HepG2 (cell line): Measurements from ENCODE around the gene CIAO2B. TPM values are rescaled to one million over a fixed set of nuclear protein-coding genes. Genes with fewer than 3 reads are reported as not detected.
"Not testable (repeated sequence)": the region's sequence is repeated elsewhere in the genome, so short reads cannot be mapped to it uniquely, and the experiment has no call there.

Source experiments
- ATAC-seq: fragments of 200-7000 bp; cut with Tn5 transposase; 3 replicates; pipeline ENCODE4 v1.9.1; 2020; ENCODE audit warnings: mild to moderate bottlenecking, moderate library complexity
- BruUV-seq: library from RNA; stranded (reverse); fragments of 400-500 nt; replicated peaks from 2 replicates; lab custom pipeline; 2021; lab: Mats Ljungman, UMichigan
- CTCF ChIA-PET: fragments of 300-600 bp; formaldehyde crosslinking; extraction: SDS; loops from one replicate; lab custom pipeline; 2021; ENCODE audit warnings: low total read pairs, inconsistent platforms, low intra/inter-chr PET ratio; lab: Yijun Ruan, JAX
- POLR2A ChIA-PET: fragments of 350-600 bp; sonication (Branson Sonifier 250); formaldehyde crosslinking; loops from one replicate; lab custom pipeline; 2020; ENCODE audit warnings: antibody characterized with exemption, inconsistent platforms; lab: Yijun Ruan, JAX
- DNase-seq: peaks from one replicate; pipeline ENCODE4 v3.0.0-alpha.2; 2015; ENCODE audit warnings: low spot score
- FAIRE-seq: peaks from 3 replicates; lab custom pipeline; 2011; peaks lifted over from hg19 to GRCh38; lab: Jason Lieb, UNC
- H2AFZ ChIP-seq: one replicate; pipeline ENCODE4 v1.6.1; 2011; ENCODE audit warnings: low read length, inconsistent platforms
- H3K27ac ChIP-seq: fragments of 300-600 bp; 3 replicates; pipeline ENCODE4 v1.8.0; 2011; ENCODE audit warnings: mixed run types, mild to moderate bottlenecking, mixed read lengths, low read length, inconsistent platforms; ENCODE audit not compliant: insufficient read depth; ENCODE audit errors: extremely low read length
- H3K27me3 ChIP-seq, 2 experiments: fragments of 200-600 bp in 1 of 2; 2 replicates in 1 of 2; 3 replicates in 1 of 2; pipeline versions ENCODE4 v1.6.0 to v1.8.0; 2011; ENCODE audit warnings: low read length in 2 of 2, mild to moderate bottlenecking in 2 of 2, moderate library complexity in 2 of 2, inconsistent platforms in 1 of 2; ENCODE audit not compliant: insufficient read depth in 2 of 2, control insufficient read depth in 1 of 2
- H3K36me3 ChIP-seq, 2 experiments: fragments of 200-600 bp in 1 of 2; replicated peaks in 1 of 2; 2 replicates in 1 of 2; 3 replicates in 1 of 2; pipeline versions ENCODE4 v1.5.1 to v1.8.0; 2011; ENCODE audit warnings: low read length in 2 of 2, inconsistent platforms in 1 of 2; ENCODE audit not compliant: insufficient read depth in 2 of 2, control insufficient read depth in 1 of 2
- H3K4me1 ChIP-seq: 2 replicates; pipeline ENCODE4 v1.5.1; 2012; ENCODE audit warnings: low read length, inconsistent platforms; ENCODE audit not compliant: insufficient read depth
- H3K4me2 ChIP-seq: 2 replicates; pipeline ENCODE4 v1.6.0; 2011; ENCODE audit warnings: low read depth, low read length, inconsistent platforms
- H3K4me3 ChIP-seq, 3 experiments: fragments of 200-600 bp in 1 of 3; sonication (generic), shearing (Covaris generic) in 1 of 3; replicated peaks in 1 of 3; 2 replicates each; pipeline ENCODE4 v1.5.1; 2011 to 2016; ENCODE audit warnings: low read length in 3 of 3, inconsistent platforms in 2 of 3, low read depth in 2 of 3, mild to moderate bottlenecking in 2 of 3, control low read depth in 1 of 3, mixed read lengths in 1 of 3; ENCODE audit not compliant: insufficient read depth in 1 of 3
- H3K79me2 ChIP-seq: one replicate; pipeline ENCODE4 v1.6.1; 2011; ENCODE audit warnings: low read length, inconsistent platforms; ENCODE audit not compliant: insufficient read depth
- H3K9ac ChIP-seq: 2 replicates; pipeline ENCODE4 v1.6.0; 2011; ENCODE audit warnings: mild to moderate bottlenecking, low read depth, low read length, inconsistent platforms; ENCODE audit not compliant: insufficient read depth
- H3K9me3 ChIP-seq: 2 replicates; pipeline ENCODE4 v1.5.1; 2012; ENCODE audit warnings: mild to moderate bottlenecking, low read length
- H4K20me1 ChIP-seq: 2 replicates; pipeline ENCODE4 v1.6.0; 2011; ENCODE audit warnings: inconsistent platforms, mild to moderate bottlenecking, low read length, moderate library complexity; ENCODE audit not compliant: insufficient read depth
- EHMT2 ChIP-seq: fragments of 200-600 bp; sonication (generic); IDR thresholded peaks from 2 replicates; pipeline ENCODE4 v1.7.0; 2017; ENCODE audit warnings: antibody characterized with exemption, low read depth, low read length, borderline replicate concordance
- KLF13 ChIP-seq: sonication (generic); formaldehyde crosslinking; IDR thresholded peaks from 2 replicates; pipeline ENCODE4 v1.4.0; 2020; ENCODE audit warnings: mild to moderate bottlenecking, missing genetic modification reagents
- NAIF1 ChIP-seq: sonication (generic); formaldehyde crosslinking; IDR thresholded peaks from 2 replicates; pipeline ENCODE4 v1.5.0; 2020; ENCODE audit warnings: mild to moderate bottlenecking, missing genetic modification reagents, borderline replicate concordance
- RNF219 ChIP-seq: sonication (generic); formaldehyde crosslinking; IDR thresholded peaks from 2 replicates; pipeline ENCODE4 v1.5.0; 2020; ENCODE audit warnings: mild to moderate bottlenecking, missing genetic modification reagents
- SIN3A ChIP-seq: IDR thresholded peaks from 2 replicates; pipeline ENCODE4 v1.6.1; 2011; ENCODE audit warnings: low read depth, mild to moderate bottlenecking, control low read depth, low read length, borderline replicate concordance
- ZBTB2 ChIP-seq: sonication (generic); formaldehyde crosslinking; IDR thresholded peaks from 2 replicates; pipeline ENCODE4 v1.8.0; 2022; ENCODE audit warnings: low read depth, missing genetic modification reagents
- ZBTB42 ChIP-seq: sonication (generic); formaldehyde crosslinking; IDR thresholded peaks from 2 replicates; pipeline ENCODE4 v1.5.0; 2020; ENCODE audit warnings: mild to moderate bottlenecking, missing genetic modification reagents
- ZNF224 ChIP-seq: sonication (generic); formaldehyde crosslinking; IDR thresholded peaks from 2 replicates; pipeline ENCODE4 v1.5.0; 2020; ENCODE audit warnings: mild to moderate bottlenecking, missing genetic modification reagents
- ZNF232 ChIP-seq: sonication (generic); formaldehyde crosslinking; IDR thresholded peaks from 2 replicates; pipeline ENCODE4 v1.4.0; 2020; ENCODE audit warnings: missing genetic modification reagents, borderline replicate concordance
- ZNF615 ChIP-seq: sonication (generic); formaldehyde crosslinking; IDR thresholded peaks from 2 replicates; pipeline ENCODE4 v1.5.0; 2020; ENCODE audit warnings: mild to moderate bottlenecking, missing genetic modification reagents, borderline replicate concordance
- ZNF816 ChIP-seq: sonication (generic); formaldehyde crosslinking; IDR thresholded peaks from 2 replicates; pipeline ENCODE4 v1.8.0; 2022; ENCODE audit warnings: missing genetic modification reagents, mild to moderate bottlenecking, borderline replicate concordance
- ZNF841 ChIP-seq: sonication (generic); formaldehyde crosslinking; IDR thresholded peaks from 2 replicates; pipeline ENCODE4 v1.8.1; 2023; ENCODE audit warnings: missing genetic modification reagents, borderline replicate concordance
- ZNF850 ChIP-seq: sonication (generic); formaldehyde crosslinking; conservative IDR thresholded peaks from 2 replicates; pipeline ENCODE4 v1.9.0; 2021; ENCODE audit warnings: mild to moderate bottlenecking, missing genetic modification reagents
- ZNF879 ChIP-seq: sonication (generic); formaldehyde crosslinking; IDR thresholded peaks from 2 replicates; pipeline ENCODE4 v1.8.1; 2023; ENCODE audit warnings: missing genetic modification reagents
- ZUFSP ChIP-seq: sonication (generic); formaldehyde crosslinking; IDR thresholded peaks from 2 replicates; pipeline ENCODE4 v1.9.0; 2021; ENCODE audit warnings: missing genetic modification reagents, mild to moderate bottlenecking, borderline replicate concordance
- WGBS: methylation state at CpG from one replicate; pipeline ENCODE4 v1.1.6; 2017; ENCODE audit warnings: low lambda C conversion rate; 5-methylcytosine and 5-hydroxymethylcytosine counted together
- in situ Hi-C: cut with HindIII; loops from 2 replicates; pipeline ENCODE4 v1.10.0; 2017; ENCODE audit warnings: low pct_unique_long_range_greater_than_20kb; ENCODE audit not compliant: extremely low pct_ligation_motif_present
- intact Hi-C: fragments of 100-400 bp; cut with micrococcal nuclease; formaldehyde crosslinking; loops from one replicate; pipeline ENCODE4 v1.10.0; 2022; ENCODE audit not compliant: unreplicated experiment
- polyA plus RNA-seq, 8 experiments: library from polyadenylated mRNA; depleted of rRNA in 3 of 8; stranded (reverse) in 7 of 8; unstranded in 1 of 8; fragments of >200 nt; fragmentation: Illumina TruSeq in 4 of 8; extraction: Trizol in 4 of 8; gene quantifications; 2 replicates each; pipeline versions ENCODE4 v1.2.1 to v1.2.3, GENCODE V29; 2011 to 2016; ENCODE audit warnings: low read depth in 4 of 8, missing spikeins in 1 of 8, mixed read lengths in 1 of 8; ENCODE audit not compliant: insufficient read depth in 1 of 8
- total RNA-seq, 5 experiments: library from RNA; depleted of rRNA; stranded (reverse); fragments of >200 nt; fragmentation: Illumina TruSeq; extraction: Trizol; gene quantifications; 2 replicates each; pipeline ENCODE4 v1.2.3, GENCODE V29; 2016; ENCODE audit warnings: low read depth in 1 of 5

The CIAO2B gene
- total and polyA plus RNA-seq, 2 of the 13 experiments (the other 11 are each of a cell fraction or from before 2014, with no cell fraction given), result 157 to 293 TPM

- TF ChIP-seq ZNF232 (CRISPR knock-in tag) (peak; percentile 29), EHMT2 (no peak), SIN3A (peak; percentile 75; the same call in 1 of the 2 replicates)
- TF ChIP-seq, all 625 proteins: peak for 309
Observed at GRCh38 chr16:66935314-66936011, 1.3 kb upstream of the CIAO2B start, which contains the start of gene CES2 (continued).

GRCh38 chr16:66934839-66935313, 674 bp upstream of the CIAO2B start:
- DNase-seq, H3K27me3 ChIP-seq, H2AFZ ChIP-seq, H3K9me3 ChIP-seq, H4K20me1 ChIP-seq, ATAC-seq, CTCF ChIA-PET: not testable (repeated sequence)
- H3K4me2 ChIP-seq, result peak overlapping the region; percentile 89
- intact Hi-C loops, result loop anchor here (1.0 kb wide), 1 partner anchor 176 kb away; no protein-coding TSS in a partner anchor
- peak overlapping the region; percentile 90 for H3K9ac ChIP-seq
- peak overlapping the region; percentile 81 to 89 (median 88) for H3K4me3 ChIP-seq
- peaks cover 33% of the 10 kb centered on the region for H3K79me2 ChIP-seq
- POLR2A ChIA-PET, result interaction anchor here (0.7 to 2.4 kb wide), 9 partner anchors 9 to 132 kb away, joined by 3 to 20 read pairs (median 3); partner anchors contain the start of genes CDH16 and PDP2
- peaks cover 65% of the 10 kb centered on the region for H3K4me1 ChIP-seq
- peak overlapping the region; percentile 81 for H3K27ac ChIP-seq
- 2% methylated on average over 23 of the region's 24 CpGs for WGBS
- TSS peak; percentile 51 for BruUV-seq
- H3K36me3 ChIP-seq, result peaks cover 8 to 24% of the 10 kb centered on the region in 2 experiments; a peak in 4 of 5 replicates
- in situ Hi-C loops, result loop anchor here (5.0 kb wide), 1 partner anchor 33 kb away; no protein-coding TSS in a partner anchor
- FAIRE-seq, result peak; percentile 21
- 0 out of 2 replicates have a peak, but pooled peaks have one; percentile 13 for TF ChIP-seq NAIF1
- 0 out of 2 replicates have a peak, but pooled peaks have one; percentile 5 for TF ChIP-seq ZNF615 (CRISPR knock-in tag)
- peak; percentile 3; the same call in 1 of the 2 replicates for TF ChIP-seq ZBTB42
- 0 out of 2 replicates have a peak, but pooled peaks have one; percentile 5 for TF ChIP-seq KLF13 (CRISPR knock-in tag)
- 0 out of 2 replicates have a peak, but pooled peaks have one; percentile 40 for TF ChIP-seq ZNF879 (CRISPR knock-in tag)
- 0 out of 2 replicates have a peak, but pooled peaks have one; percentile 24 for TF ChIP-seq ZUFSP
- 0 out of 2 replicates have a peak, but pooled peaks have one; percentile 27 for TF ChIP-seq ZNF841 (CRISPR knock-in tag)
- TF ChIP-seq RNF219 (CRISPR knock-in tag), result peak; percentile 21; the same call in 1 of the 2 replicates
- peak; percentile 65; the same call in 1 of the 2 replicates for TF ChIP-seq ZNF816 (CRISPR knock-in tag)
- 0 out of 2 replicates have a peak, but pooled peaks have one; percentile 30 for TF ChIP-seq ZNF224 (CRISPR knock-in tag)
- TF ChIP-seq ZBTB2, result 0 out of 2 replicates have a peak, but pooled peaks have one; percentile 17
- 0 out of 2 replicates have a peak, but pooled peaks have one; percentile 45 for TF ChIP-seq ZNF850 (CRISPR knock-in tag)
